GM12878 (cell line): Measurements from ENCODE around the gene BAIAP2L1. TPM values are rescaled to one million over a fixed set of nuclear protein-coding genes. Genes with fewer than 3 reads are reported as not detected.

Experiments
- ATAC-seq: fragments of 200-7000 bp; cut with Tn5 transposase; 3 replicates; pipeline ENCODE4 v1.9.1; 2020; ENCODE audit warnings: mild to moderate bottlenecking, moderate library complexity
- BruUV-seq: library from RNA; stranded (reverse); fragments of 400-500 nt; replicated peaks from 2 replicates; lab custom pipeline; 2021; lab: Mats Ljungman, UMichigan
- CTCF ChIA-PET: fragments of 300-600 bp; sonication (Branson Sonifier 250); formaldehyde crosslinking; extraction: SDS; loops from one replicate; lab custom pipeline; 2021; ENCODE audit warnings: inconsistent platforms; lab: Yijun Ruan, JAX
- POLR2A ChIA-PET: fragments of 350-600 bp; formaldehyde crosslinking; extraction: SDS; loops from one replicate; lab custom pipeline; 2021; ENCODE audit warnings: inconsistent platforms; lab: Charles Lee
- RAD21 ChIA-PET: fragments of 300-600 bp; sonication (Branson Sonifier 250); formaldehyde crosslinking; loops from one replicate; lab custom pipeline; 2023; ENCODE audit warnings: antibody characterized with exemption; ENCODE audit not compliant: unreplicated experiment; lab: Charles Lee
- SMC1A ChIA-PET: fragments of 300-600 bp; sonication (Branson Sonifier 250); formaldehyde crosslinking; loops from one replicate; lab custom pipeline; 2023; ENCODE audit not compliant: unreplicated experiment, uncharacterized antibody; lab: Charles Lee
- DNase-seq: peaks from one replicate; pipeline ENCODE4 v3.0.0-alpha.2; 2011; ENCODE audit warnings: low read depth, low spot score
- FAIRE-seq: peaks from 3 replicates; lab custom pipeline; 2011; peaks lifted over from hg19 to GRCh38; lab: Jason Lieb, UNC
- H2AFZ ChIP-seq: 2 replicates; pipeline ENCODE4 v1.6.0; 2011; ENCODE audit warnings: low read depth, low read length, control low read depth; ENCODE audit not compliant: control insufficient read depth
- H3K27ac ChIP-seq: 2 replicates; pipeline ENCODE4 v1.5.1; 2011; ENCODE audit warnings: control low read depth; ENCODE audit not compliant: control insufficient read depth, insufficient read depth
- H3K27me3 ChIP-seq, 2 experiments: replicated peaks in 1 of 2; 2 replicates each; pipeline versions ENCODE4 v1.6.0 to v1.6.1; 2011; ENCODE audit warnings: low read length in 1 of 2; ENCODE audit not compliant: control insufficient read depth in 2 of 2, insufficient read depth in 2 of 2
- H3K36me3 ChIP-seq, 2 experiments: 2 replicates each; pipeline ENCODE4 v1.5.1; 2011; ENCODE audit warnings: low read length in 1 of 2; ENCODE audit not compliant: control insufficient read depth in 2 of 2, insufficient read depth in 2 of 2
- H3K4me1 ChIP-seq: 2 replicates; pipeline ENCODE4 v1.6.1; 2011; ENCODE audit warnings: mild to moderate bottlenecking, low read length, moderate library complexity, mixed read lengths; ENCODE audit not compliant: control insufficient read depth, insufficient read depth
- H3K4me2 ChIP-seq: 2 replicates; pipeline ENCODE4 v1.6.0; 2011; ENCODE audit warnings: control low read depth; ENCODE audit not compliant: control insufficient read depth, insufficient read depth
- H3K4me3 ChIP-seq: fragments of 200-600 bp; sonication (generic); 2 replicates; pipeline ENCODE4 v1.5.1; 2016
- H3K79me2 ChIP-seq: 2 replicates; pipeline ENCODE4 v1.6.0; 2011; ENCODE audit warnings: low read length; ENCODE audit not compliant: control insufficient read depth, insufficient read depth
- H3K9ac ChIP-seq: 2 replicates; pipeline ENCODE4 v1.8.0; 2011; ENCODE audit warnings: low read length, control low read depth, mixed read lengths; ENCODE audit not compliant: control insufficient read depth, insufficient read depth
- H3K9me3 ChIP-seq: replicated peaks from 3 replicates; pipeline ENCODE4 v1.5.1; 2011; ENCODE audit warnings: mild to moderate bottlenecking, low read length; ENCODE audit not compliant: control insufficient read depth, insufficient read depth
- H4K20me1 ChIP-seq: 2 replicates; pipeline ENCODE4 v1.6.0; 2011; ENCODE audit not compliant: control insufficient read depth, insufficient read depth
- CBFB ChIP-seq: IDR thresholded peaks from 2 replicates; pipeline ENCODE4 v1.6.1; 2016; ENCODE audit warnings: antibody characterized with exemption, low read depth
- CBX5 ChIP-seq: sonication (generic); IDR thresholded peaks from 2 replicates; pipeline ENCODE4 v1.6.1; 2016; ENCODE audit warnings: low read depth, moderate library complexity, mild to moderate bottlenecking, inconsistent platforms
- JUNB ChIP-seq: IDR thresholded peaks from 2 replicates; pipeline ENCODE4 v1.6.1; 2016; ENCODE audit warnings: antibody characterized with exemption, mild to moderate bottlenecking
- MYC ChIP-seq: IDR thresholded peaks from 2 replicates; pipeline ENCODE4 v1.6.1; 2011; ENCODE audit warnings: mild to moderate bottlenecking, low read length, moderate library complexity, inconsistent platforms; ENCODE audit not compliant: insufficient read depth, insufficient replicate concordance, insufficient read length, severe bottlenecking
- ZNF217 ChIP-seq: fragments of 450-650 bp; IDR thresholded peaks from 2 replicates; pipeline ENCODE4 v1.6.1; 2017; ENCODE audit warnings: antibody characterized with exemption, mild to moderate bottlenecking
- ZNF24 ChIP-seq: fragments of 450-650 bp; IDR thresholded peaks from 2 replicates; pipeline ENCODE4 v1.6.1; 2017; ENCODE audit warnings: antibody characterized with exemption, mild to moderate bottlenecking
- WGBS: methylation state at CpG from one replicate; pipeline ENCODE4 v1.1.6; 2016; ENCODE audit warnings: low lambda C conversion rate; ENCODE audit not compliant: insufficient replicate concordance, insufficient coverage; ENCODE audit errors: missing lambda C conversion rate; 5-methylcytosine and 5-hydroxymethylcytosine counted together
- in situ Hi-C: fragments of 300-500 bp; cut with MboI; formaldehyde crosslinking; loops from 9 replicates; pipeline ENCODE4 v1.14.3; 2018; ENCODE audit warnings: mixed read lengths
- intact Hi-C: fragments of 100-400 bp; cut with micrococcal nuclease; formaldehyde crosslinking; loops from one replicate; pipeline ENCODE4 v1.14.2; 2022; ENCODE audit not compliant: unreplicated experiment
- polyA plus RNA-seq, 11 experiments: library from polyadenylated mRNA; depleted of rRNA in 4 of 11; unstranded in 6 of 11; stranded (reverse) in 5 of 11; fragments of >200 nt; fragmentation: Nextera tagmentation in 4 of 11; fragmentation: Illumina TruSeq in 1 of 11; extraction: Ambion mirVana in 4 of 11; extraction: Trizol in 1 of 11; gene quantifications; 1 replicate in 1 of 11; 2 replicates in 10 of 11; pipeline versions ENCODE4 v1.2.1 to v1.2.3, GENCODE V29; 2011 to 2016; ENCODE audit warnings: inconsistent platforms in 2 of 11, missing spikeins in 2 of 11, low read depth in 1 of 11
- total RNA-seq, 4 experiments: library from RNA; depleted of rRNA in 3 of 4; stranded (reverse); fragments of >200 nt in 3 of 4; fragmentation: Illumina TruSeq in 1 of 4; extraction: Trizol in 1 of 4; gene quantifications; 2 replicates each; pipeline versions ENCODE4 v1.2.1 to v1.2.3, GENCODE V29; 2013 to 2021
- TF ChIP-seq, protein P1 (sequence below): IDR thresholded peaks from 2 replicates; pipeline ENCODE4 v1.6.1; 2012; ENCODE audit warnings: low read length, inconsistent platforms

Gene BAIAP2L1
- total and polyA plus RNA-seq, 10 of the 15 experiments (the other 5 are each of a cell fraction or from before 2014, with no cell fraction given): 8.9 to 60.2 (median 35.7) TPM

DNA sequence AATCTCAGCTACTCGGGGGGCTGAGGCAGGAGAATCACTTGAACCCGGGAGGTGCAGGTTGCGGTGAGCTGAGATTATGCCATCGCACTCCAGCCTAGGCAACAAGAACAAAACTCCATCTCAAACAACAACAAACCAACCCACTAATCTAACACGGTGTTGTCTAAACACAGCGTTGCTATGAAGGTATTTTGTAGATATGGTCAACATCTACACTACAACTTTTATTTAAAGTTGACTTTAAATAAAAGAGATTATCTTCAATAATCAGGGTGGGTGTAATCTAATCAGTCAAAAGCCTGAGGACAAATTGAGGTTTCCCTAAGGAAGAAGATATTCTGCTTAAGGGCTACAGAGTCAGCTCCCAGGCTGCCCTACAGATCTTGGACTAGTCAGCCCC, 24.2 kb downstream of the BAIAP2L1 start:
- H3K4me2 ChIP-seq: no peak overlapping the region
- CTCF ChIA-PET: no interaction called here
- RAD21 ChIA-PET: no interaction called here
- no peak overlapping the region for H3K9ac ChIP-seq
- H3K79me2 ChIP-seq: peaks cover 16% of the 10 kb centered on the region
- H4K20me1 ChIP-seq: no peaks in the 10 kb centered on the region
- H3K4me3 ChIP-seq: no peak overlapping the region
- no peak for DNase-seq
- POLR2A ChIA-PET: interaction anchor here (0.6 kb wide), 1 partner anchor 192 kb away, joined by 4 read pairs; no protein-coding TSS in a partner anchor
- no peaks in the 10 kb centered on the region for H3K27me3 ChIP-seq
- TF ChIP-seq CBX5 (no peak), CBFB (no peak), ZNF24 (no peak), ZNF217 (no peak), JUNB (no peak), MYC (no peak)
- TF ChIP-seq, protein P1, sequence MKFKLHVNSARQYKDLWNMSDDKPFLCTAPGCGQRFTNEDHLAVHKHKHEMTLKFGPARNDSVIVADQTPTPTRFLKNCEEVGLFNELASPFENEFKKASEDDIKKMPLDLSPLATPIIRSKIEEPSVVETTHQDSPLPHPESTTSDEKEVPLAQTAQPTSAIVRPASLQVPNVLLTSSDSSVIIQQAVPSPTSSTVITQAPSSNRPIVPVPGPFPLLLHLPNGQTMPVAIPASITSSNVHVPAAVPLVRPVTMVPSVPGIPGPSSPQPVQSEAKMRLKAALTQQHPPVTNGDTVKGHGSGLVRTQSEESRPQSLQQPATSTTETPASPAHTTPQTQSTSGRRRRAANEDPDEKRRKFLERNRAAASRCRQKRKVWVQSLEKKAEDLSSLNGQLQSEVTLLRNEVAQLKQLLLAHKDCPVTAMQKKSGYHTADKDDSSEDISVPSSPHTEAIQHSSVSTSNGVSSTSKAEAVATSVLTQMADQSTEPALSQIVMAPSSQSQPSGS: no peak
- TF ChIP-seq, all 136 proteins: peak for 0
- Histone ChIP-seq H3K27ac (no peak overlapping the region), H2AFZ (no peak overlapping the region), H3K9me3 (no peaks in the 10 kb centered on the region; the same call in 1 of the 3 replicates), H3K4me1 (no peaks in the 10 kb centered on the region), H3K36me3 (no peaks in the 10 kb centered on the region; a peak in 1 of 4 replicates)
- intact Hi-C loops (no loop called here), in situ Hi-C loops (no loop called here)
- FAIRE-seq (no peak), ATAC-seq (no peak)
- SMC1A ChIA-PET: no interaction called here
- 91% methylated on average over 6 of the region's 6 CpGs for WGBS
- no TSS peak for BruUV-seq
